Cardiac fibroblast (primary cell): Measurements from ENCODE around the gene OPCML.

Experiments
- DNase-seq, 2 donors: peaks; one replicate each; pipeline versions ENCODE4 v3.0.0 to v3.0.0-alpha.2; 2010; ENCODE audit warnings: low read depth in 2 of 2
- H3K4me3 ChIP-seq, 2 donors: replicated peaks in 1 of 2; 1 replicate in 1 of 2; 2 replicates in 1 of 2; pipeline ENCODE4 v1.5.1; 2011; ENCODE audit warnings: low read depth in 2 of 2, low read length in 2 of 2, mild to moderate bottlenecking in 2 of 2, moderate library complexity in 1 of 2
- CTCF ChIP-seq: IDR thresholded peaks from one replicate; pipeline ENCODE4 v1.5.1; 2011; ENCODE audit warnings: low read depth, mild to moderate bottlenecking, low read length, inconsistent platforms

Gene OPCML

GRCh38 chr11:133107763-133108162 lies 424.5 kb downstream of the OPCML start:
- TF ChIP-seq CTCF: no peak
- H3K4me3 ChIP-seq: no peak overlapping the region
- no peak for DNase-seq

GRCh38 chr11:133107136-133107535 lies 425.2 kb downstream of the OPCML start:
- DNase-seq: no peak
- no peak for TF ChIP-seq CTCF
- no peak overlapping the region for H3K4me3 ChIP-seq

- DNase-seq: no peak
- H3K4me3 ChIP-seq: no peak overlapping the region
- TF ChIP-seq CTCF: no peak
Measured at GRCh38 chr11:133106417-133106816, 425.9 kb downstream of the OPCML start.

- no peak for TF ChIP-seq CTCF
- no peak overlapping the region for H3K4me3 ChIP-seq
- no peak for DNase-seq
Measured at GRCh38 chr11:133104009-133104744, 428.1 kb downstream of the OPCML start.

- TF ChIP-seq CTCF: no peak
- H3K4me3 ChIP-seq: no peak overlapping the region
- DNase-seq: no peak
Measured at GRCh38 chr11:133096981-133097380, 435.3 kb downstream of the OPCML start.

GRCh38 chr11:133086518-133086917 lies 445.8 kb downstream of the OPCML start:
- no peak for DNase-seq
- TF ChIP-seq CTCF: no peak
- H3K4me3 ChIP-seq: no peak overlapping the region

- H3K4me3 ChIP-seq: peak overlapping the region; percentile 8 to 45
- DNase-seq: peak; percentile 24 to 53
- TF ChIP-seq CTCF: peak; percentile 11
Measured at GRCh38 chr11:133082841-133083488, 449.3 kb downstream of the OPCML start.
